Pulmonary artery endothelial cell (primary cell): ENCODE measurements around the gene TSPEAR. TPM values are rescaled to one million over a fixed set of nuclear protein-coding genes. Genes with fewer than 3 reads are reported as not detected.
"Not testable (repeated sequence)": the region's sequence is repeated elsewhere in the genome, so short reads cannot be mapped to it uniquely, and the experiment has no call there.

Source experiments
- DNase-seq: peaks from one replicate; pipeline ENCODE4 v3.0.0-alpha.2; 2011; ENCODE audit warnings: low read depth, low spot score
- total RNA-seq: library from RNA; depleted of rRNA; stranded (reverse); fragments of >200 nt; gene quantifications from 2 replicates; pipeline ENCODE4 v1.2.3, GENCODE V29; 2014

The TSPEAR gene
- total RNA-seq, 1 donor from 2014 or later, result not detected

DNA sequence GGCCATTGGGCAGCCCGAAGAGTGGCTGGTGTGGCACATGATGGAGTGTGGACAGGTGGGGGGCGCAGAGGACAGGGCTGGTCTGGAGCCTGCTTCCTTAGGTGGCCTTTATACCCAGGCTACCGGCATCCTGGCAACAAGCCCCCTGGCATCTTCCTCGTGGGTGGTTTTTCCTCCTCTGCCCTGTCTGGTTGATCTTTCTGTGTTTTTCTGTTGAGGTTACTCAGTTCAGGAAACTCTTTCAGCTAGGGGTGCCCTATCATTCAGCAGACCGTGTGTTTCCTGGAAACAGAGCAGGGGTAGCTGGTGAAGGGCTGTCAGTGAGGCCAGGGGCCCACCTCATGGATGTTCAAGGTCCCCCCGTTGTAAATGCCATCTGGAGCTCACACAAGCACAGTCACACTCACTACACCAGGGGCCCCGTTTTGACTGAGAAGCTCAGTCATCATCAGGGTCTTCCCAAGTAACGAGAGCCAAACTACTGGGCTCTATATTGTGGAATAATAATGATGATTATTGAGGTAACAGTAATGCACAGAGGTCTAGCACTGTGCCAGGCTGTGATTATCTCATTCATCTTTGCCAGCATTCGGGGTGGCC, 56.7 kb downstream of the TSPEAR start, which contains the start of gene KRTAP12-4:
Gene KRTAP12-4 (minus strand): TSS at position 84 of the 600 bp plus-strand sequence. CDS start 45 bp downstream, at position 39.
- DNase-seq, result no peak

GRCh38 chr21:44653656-44654575, 57.5 kb downstream of the TSPEAR start:
- DNase-seq, result no peak

DNA sequence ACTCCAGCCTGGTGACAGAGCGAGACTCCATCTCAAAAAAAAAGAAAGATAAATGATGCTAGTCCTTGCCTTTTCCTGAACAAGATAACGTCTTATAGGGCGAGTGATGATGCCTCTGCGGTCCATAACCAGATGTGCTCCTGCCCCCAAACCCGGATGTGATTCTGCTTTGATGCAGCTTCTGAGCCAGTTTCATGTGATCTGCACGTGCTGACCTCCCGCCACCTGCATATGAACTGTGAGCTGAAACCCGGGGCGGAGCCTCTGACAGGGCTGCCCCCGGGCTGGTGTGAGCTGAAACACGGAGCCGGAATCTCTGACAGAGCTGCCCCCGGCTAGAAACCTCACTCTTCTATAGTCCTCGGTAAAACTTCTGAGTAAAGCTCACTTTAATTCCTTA, 58.2 kb downstream of the TSPEAR start:
- no peak for DNase-seq

GRCh38 chr21:44650973-44651675, 60.2 kb downstream of the TSPEAR start:
- DNase-seq, result no peak

- no peak for DNase-seq
These were observed 61.0 kb downstream of the TSPEAR start for GRCh38 chr21:44650265-44650972.

DNA sequence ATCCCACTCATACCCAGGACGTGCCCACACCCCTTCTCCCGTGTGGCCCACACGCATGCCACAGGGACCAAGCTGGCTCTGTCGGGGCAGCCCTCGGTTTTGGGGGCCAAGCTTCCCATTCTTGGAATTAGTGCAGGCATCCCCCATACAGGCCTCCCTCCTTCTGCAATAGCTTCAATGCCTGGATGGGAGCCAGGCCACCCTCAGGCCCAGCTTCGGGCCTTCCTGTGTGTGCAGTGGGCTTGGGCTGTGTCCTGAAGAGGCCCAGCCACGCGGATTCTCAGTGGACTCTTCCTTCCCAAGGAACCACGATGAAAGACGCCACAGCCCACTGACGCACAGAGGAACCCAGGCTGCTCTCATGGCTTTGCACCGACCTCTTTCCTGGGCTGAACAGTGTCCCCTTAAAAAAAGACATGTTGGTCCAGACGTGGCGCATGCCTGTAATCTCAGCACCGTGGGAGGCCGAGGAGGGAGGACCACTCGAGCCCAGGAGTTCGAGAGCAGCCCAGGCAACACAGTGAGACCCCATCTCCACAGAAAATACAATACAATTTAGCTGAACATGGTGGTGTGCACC, 61.8 kb downstream of the TSPEAR start:
- DNase-seq, result no peak

DNA sequence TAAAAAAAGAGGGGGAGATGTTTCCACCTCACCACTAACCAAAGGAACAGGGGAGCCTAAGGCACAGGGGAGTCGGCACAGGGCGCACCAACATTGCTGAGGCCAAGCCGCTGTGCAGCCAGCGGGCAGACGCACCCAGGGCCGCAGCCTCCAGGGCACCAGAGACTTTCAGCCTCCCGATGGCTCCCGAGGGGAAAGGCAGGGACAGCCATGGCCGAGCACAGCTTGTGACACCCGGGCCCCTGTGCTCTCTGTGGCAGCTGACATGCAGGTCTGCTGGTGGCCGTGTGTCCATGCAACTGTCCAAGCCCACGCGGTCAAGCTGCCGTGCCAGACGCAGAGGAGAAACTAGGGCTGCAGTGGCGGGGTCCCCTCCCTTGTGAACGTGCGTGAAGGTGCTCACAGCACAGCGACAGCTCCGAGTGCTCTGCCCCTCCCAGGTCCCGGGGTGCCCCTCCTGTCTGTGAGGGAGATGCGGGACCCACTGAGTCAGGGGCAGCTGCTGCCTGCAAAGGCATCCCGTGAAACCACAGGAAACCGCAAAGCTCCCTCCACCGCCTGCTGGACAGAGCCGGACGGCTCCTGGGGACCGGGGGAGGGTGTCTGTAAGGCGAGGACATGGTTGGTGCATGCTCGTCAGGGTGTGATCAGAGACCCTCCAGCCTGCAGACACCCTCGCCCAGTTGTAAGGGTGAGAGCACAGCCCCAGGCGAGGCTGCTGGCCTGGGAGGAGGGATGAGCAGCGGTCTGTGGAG, 62.6 kb downstream of the TSPEAR start:
- no peak for DNase-seq

GRCh38 chr21:44647222-44647552, 64.2 kb downstream of the TSPEAR start:
- DNase-seq, result no peak

GRCh38 chr21:44646366-44647221, 64.8 kb downstream of the TSPEAR start, which contains the start of gene KRTAP10-11:
Gene KRTAP10-11, plus strand, starts transcription at chr21:44646414. Its CDS starts 45 bp downstream, at chr21:44646459.
- not testable (repeated sequence) for DNase-seq

GRCh38 chr21:44644878-44645277, 66.5 kb downstream of the TSPEAR start:
- DNase-seq, result no peak

DNA sequence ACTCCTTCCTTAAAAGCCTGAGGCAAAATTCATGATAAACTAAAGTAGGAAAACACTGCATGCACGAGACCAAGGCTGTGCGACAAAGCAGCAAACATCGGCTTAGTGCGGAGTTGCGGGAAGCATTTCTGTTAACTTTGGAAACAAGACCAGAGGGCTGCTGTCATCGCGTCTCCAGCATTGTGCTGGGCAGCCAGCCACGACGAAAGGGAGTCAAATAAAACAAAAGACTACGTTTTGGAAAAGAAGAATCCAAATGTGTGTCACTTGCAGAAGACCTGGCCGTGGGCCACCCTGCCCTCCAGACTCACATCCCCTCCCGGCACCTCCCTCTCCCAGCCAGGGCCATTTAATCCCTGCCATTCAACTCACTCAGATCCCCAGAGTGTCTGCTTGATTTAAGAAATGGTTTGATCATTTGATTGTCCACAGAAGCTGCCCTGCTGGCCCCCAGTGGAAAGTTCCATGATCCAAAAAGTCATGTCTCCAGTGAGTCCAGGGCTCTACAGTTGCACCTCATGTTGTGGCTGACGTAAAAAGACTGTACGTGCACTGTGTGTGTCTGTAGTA, 67.5 kb downstream of the TSPEAR start:
- DNase-seq, result no peak

DNA sequence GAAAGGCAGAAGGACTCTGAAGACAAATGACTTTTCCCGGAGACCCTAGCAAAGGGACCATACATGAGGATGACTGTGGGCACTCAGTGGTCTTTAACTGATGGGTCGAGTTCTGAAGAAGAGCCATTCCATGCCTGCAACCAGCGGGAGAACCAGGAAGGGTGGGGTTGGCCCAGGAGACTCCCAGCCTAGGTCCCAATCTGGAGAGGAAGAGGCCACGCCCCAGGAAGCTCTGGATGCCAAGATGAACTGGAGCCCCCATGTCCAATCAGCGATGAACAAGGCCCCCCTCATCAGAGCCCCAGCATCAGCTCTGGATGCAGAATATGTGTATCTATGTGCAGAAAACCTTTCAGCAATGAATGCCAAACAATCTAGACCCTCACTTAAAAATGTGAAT, 70.6 kb downstream of the TSPEAR start:
- DNase-seq, result no peak

DNA sequence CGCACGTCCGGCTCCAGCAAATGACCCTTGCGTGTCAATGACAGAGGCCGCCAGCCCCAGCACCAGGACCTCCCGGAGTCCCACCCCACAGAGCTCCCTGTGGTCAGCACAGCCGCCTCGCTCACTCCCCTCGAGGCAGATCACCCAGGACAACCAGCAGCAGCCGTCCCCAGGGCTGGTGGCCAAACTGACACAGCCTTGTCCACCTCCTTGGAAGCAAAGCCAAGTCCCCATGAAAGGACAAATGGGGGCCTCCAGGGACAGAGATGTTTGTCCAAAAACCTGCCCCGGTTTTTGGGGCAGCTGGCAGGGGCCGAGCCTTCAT, 72.1 kb downstream of the TSPEAR start:
- no peak for DNase-seq

DNA sequence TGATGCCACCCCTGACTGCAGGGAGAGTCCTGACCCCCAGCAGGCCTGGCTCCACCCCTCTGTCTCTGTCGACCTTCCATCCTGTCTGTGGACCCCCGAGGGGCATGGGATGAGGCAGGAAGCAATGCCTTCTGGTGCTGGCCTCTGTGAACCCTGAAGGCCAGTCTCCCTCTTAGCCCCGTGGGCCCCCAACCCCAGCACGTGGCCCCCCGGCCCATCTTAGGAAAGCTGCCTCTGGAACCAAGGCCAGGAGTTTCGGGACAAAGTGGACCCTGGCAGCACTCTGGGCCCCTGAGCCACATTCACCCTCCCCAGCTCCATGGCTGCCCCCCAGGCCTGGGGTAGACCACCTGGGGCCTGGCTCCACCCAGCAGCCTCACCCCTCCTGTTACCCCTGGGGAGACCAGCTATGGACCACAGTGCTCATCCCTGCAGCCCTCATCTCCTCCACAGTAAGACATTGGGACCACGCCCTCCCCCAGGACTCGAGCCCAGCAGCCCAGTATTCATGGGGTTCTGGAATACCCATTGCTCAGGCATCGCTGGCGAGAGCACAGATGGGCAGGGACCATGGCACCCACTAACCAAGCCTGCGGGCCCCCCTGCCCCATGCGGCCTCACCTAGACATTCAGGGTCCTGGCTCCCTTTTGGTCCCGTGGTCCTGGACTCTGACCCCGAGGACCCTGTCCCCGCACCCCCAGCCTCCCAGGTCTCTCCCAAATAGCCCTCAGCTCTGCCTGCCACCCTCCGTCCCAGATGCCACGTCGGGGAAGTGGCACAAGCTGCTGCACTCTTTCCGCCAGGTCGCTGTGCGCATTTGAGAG, 72.7 kb downstream of the TSPEAR start:
- not testable (repeated sequence) for DNase-seq

DNA sequence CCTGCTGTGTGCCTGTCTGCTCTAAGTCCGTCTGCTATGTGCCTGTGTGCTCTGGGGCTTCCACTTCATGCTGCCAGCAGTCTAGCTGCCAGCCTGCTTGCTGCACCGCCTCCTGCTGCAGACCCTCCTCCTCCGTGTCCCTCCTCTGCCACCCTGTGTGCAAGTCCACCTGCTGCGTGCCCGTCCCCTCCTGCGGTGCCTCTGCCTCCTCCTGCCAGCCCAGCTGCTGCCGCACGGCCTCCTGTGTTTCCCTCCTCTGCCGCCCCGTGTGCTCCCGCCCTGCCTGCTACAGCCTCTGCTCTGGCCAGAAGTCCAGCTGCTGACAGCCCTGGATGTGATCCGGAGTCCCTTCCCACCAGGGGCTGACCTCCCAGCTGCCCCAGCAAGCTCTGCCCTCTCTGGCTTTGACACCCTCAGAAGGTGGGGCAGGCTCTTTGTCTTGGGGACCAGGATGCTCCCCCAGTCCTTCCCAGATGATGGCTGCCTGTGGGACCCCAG, 73.5 kb downstream of the TSPEAR start:
- DNase-seq, result not testable (repeated sequence)

- no peak for DNase-seq
These were observed 74.1 kb downstream of the TSPEAR start, which contains the start of gene KRTAP10-10 for GRCh38 chr21:44637018-44637850. Gene KRTAP10-10, plus strand, starts transcription at chr21:44637356. Its CDS starts 62 bp downstream, at chr21:44637418.
